ENCODE data around the gene THSD7A. TPM values are rescaled to one million over a fixed set of nuclear protein-coding genes. Genes with fewer than 3 reads are reported as not detected.

The THSD7A gene
- total RNA-seq, 4 donors from 2014 or later: 11.4 to 24.7 (median 15.2) TPM

GRCh38 chr7:11702938-11703337, 129.1 kb downstream of the THSD7A start:
- DNase-seq (ENCODE audit: low spot score in 2 of 2): no peak
- Histone ChIP-seq H3K4me1 (peaks cover 0 to 36% (median 0%) of the 10 kb centered on the region in 4 donors), H3K27ac (peak overlapping the region in 2 of 4 donors; percentile 30 to 45), H3K36me3 (no peaks in the 10 kb centered on the region), H3K27me3 (no peaks in the 10 kb centered on the region), H3K9me3 (no peaks in the 10 kb centered on the region), H3K4me3 (no peak overlapping the region)
- TF ChIP-seq CTCF (IDR thresholded peaks at IDR 0.05): no peak
- no peak for TF ChIP-seq EP300 (IDR thresholded peaks at IDR 0.05)
- no peak for TF ChIP-seq POLR2A (IDR thresholded peaks at IDR 0.05)
- 17 to 23% methylated on average over 4 of the region's 4 CpGs for WGBS, 2 donors

GRCh38 chr7:11701829-11702560, 130.0 kb downstream of the THSD7A start:
- H3K27me3 ChIP-seq: no peaks in the 10 kb centered on the region
- H3K27ac ChIP-seq: peak overlapping the region in 1 of 4 donors; percentile 45
- TF ChIP-seq CTCF (IDR thresholded peaks at IDR 0.05) (no peak), POLR2A (IDR thresholded peaks at IDR 0.05) (no peak), EP300 (IDR thresholded peaks at IDR 0.05) (no peak)
- H3K9me3 ChIP-seq: no peaks in the 10 kb centered on the region
- no peaks in the 10 kb centered on the region for H3K36me3 ChIP-seq
- no peak overlapping the region for H3K4me3 ChIP-seq
- 57 to 63% methylated on average over 6 of the region's 6 CpGs for WGBS, 2 donors
- DNase-seq (ENCODE audit: low spot score in 2 of 2): no peak
- H3K4me1 ChIP-seq: peaks cover 0 to 28% (median 0%) of the 10 kb centered on the region in 4 donors

GRCh38 chr7:11699666-11700065, 132.3 kb downstream of the THSD7A start:
- Histone ChIP-seq H3K4me3 (no peak overlapping the region), H3K4me1 (peaks cover 0 to 26% (median 0%) of the 10 kb centered on the region in 4 donors), H3K9me3 (no peaks in the 10 kb centered on the region), H3K27me3 (no peaks in the 10 kb centered on the region), H3K27ac (no peak overlapping the region), H3K36me3 (no peaks in the 10 kb centered on the region)
- no peak for DNase-seq (ENCODE audit: low spot score in 2 of 2)
- 97 to 98% methylated on average over 5 of the region's 5 CpGs for whole genome bisulfite sequencing, 2 donors
- TF ChIP-seq EP300 (IDR thresholded peaks at IDR 0.05) (no peak), CTCF (IDR thresholded peaks at IDR 0.05) (no peak), POLR2A (IDR thresholded peaks at IDR 0.05) (no peak)

GRCh38 chr7:11698384-11698871, 133.6 kb downstream of the THSD7A start:
- H3K9me3 ChIP-seq: no peaks in the 10 kb centered on the region
- TF ChIP-seq EP300 (IDR thresholded peaks at IDR 0.05) (no peak), POLR2A (IDR thresholded peaks at IDR 0.05) (no peak), CTCF (IDR thresholded peaks at IDR 0.05) (no peak)
- H3K27ac ChIP-seq: no peak overlapping the region
- DNase-seq (ENCODE audit: low spot score in 2 of 2): no peak
- H3K36me3 ChIP-seq: no peaks in the 10 kb centered on the region
- WGBS, 2 donors: 24 to 35% methylated on average over 2 of the region's 2 CpGs
- H3K4me1 ChIP-seq: peaks cover 0 to 24% (median 0%) of the 10 kb centered on the region in 4 donors
- no peaks in the 10 kb centered on the region for H3K27me3 ChIP-seq
- H3K4me3 ChIP-seq: no peak overlapping the region

DNA sequence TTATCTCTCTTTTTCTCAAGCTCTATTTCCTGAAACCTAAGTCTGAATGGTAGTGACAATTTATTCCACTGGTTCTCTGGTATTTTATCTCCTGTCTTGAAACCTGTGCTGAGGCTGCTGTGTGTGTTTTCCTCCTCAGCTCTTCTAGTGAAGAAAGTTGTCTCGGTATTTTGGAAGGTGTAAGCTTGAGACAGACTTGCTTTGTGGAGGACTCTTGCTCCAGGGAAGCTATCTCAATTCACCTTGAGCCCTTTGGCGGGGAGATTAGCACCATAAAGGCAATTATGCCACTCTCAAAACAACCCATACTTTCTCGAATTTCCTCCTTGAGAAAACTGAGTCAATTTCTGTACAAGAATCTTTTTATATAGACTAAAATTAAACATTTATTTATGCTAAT, 141.6 kb downstream of the THSD7A start:
- DNase-seq (ENCODE audit: low spot score in 2 of 2): no peak
- WGBS, 2 donors: 79 to 83% methylated on average over 3 of the region's 3 CpGs

More for the DNA sequence above, 141.6 kb downstream of the THSD7A start:
- Histone ChIP-seq H3K36me3 (no peaks in the 10 kb centered on the region), H3K27ac (no peak overlapping the region), H3K9me3 (peaks cover 0 to under 1% (median 0%) of the 10 kb centered on the region in 4 donors), H3K27me3 (no peaks in the 10 kb centered on the region), H3K4me3 (no peak overlapping the region), H3K4me1 (peaks cover 0 to 8% (median 0%) of the 10 kb centered on the region in 4 donors)
- TF ChIP-seq CTCF (IDR thresholded peaks at IDR 0.05): no peak

All from tibial nerve (tissue), 4 donors.